Gastrocnemius medialis (tissue), 4 donors: Measurements from ENCODE around the gene RNASEH1. TPM values are rescaled to one million over a fixed set of nuclear protein-coding genes. Genes with fewer than 3 reads are reported as not detected.

ENCODE experiments used
- ATAC-seq, 2 donors: fragments of 150-250 bp; one replicate each; pipeline ENCODE4 v1.9.1; 2016
- DNase-seq, 2 donors: peaks; one replicate each; pipeline ENCODE4 v3.0.0-alpha.2; 2019
- H3K27ac ChIP-seq, 4 donors: fragments of 200-600 bp; sonication (generic); 1 replicate in 1 of 4; 2 replicates in 3 of 4; pipeline ENCODE4 v1.5.1; 2016 to 2018; ENCODE audit warnings: mild to moderate bottlenecking in 2 of 4, moderate library complexity in 1 of 4
- H3K27me3 ChIP-seq, 3 donors: fragments of 200-600 bp; sonication (generic) in 2 of 3; 1 replicate in 1 of 3; 2 replicates in 2 of 3; pipeline versions ENCODE4 v1.5.1 to v1.6.0; 2016 to 2019; ENCODE audit warnings: mild to moderate bottlenecking in 1 of 3, moderate library complexity in 1 of 3
- H3K36me3 ChIP-seq, 2 donors: fragments of 200-600 bp; sonication (generic) in 1 of 2; one replicate each; pipeline ENCODE4 v1.5.1; 2017 to 2018
- H3K4me1 ChIP-seq, 2 donors: fragments of 200-600 bp; sonication (generic) in 1 of 2; one replicate each; pipeline ENCODE4 v1.5.1; 2016 to 2017; ENCODE audit warnings: mild to moderate bottlenecking in 2 of 2
- H3K4me3 ChIP-seq, 4 donors: fragments of 200-600 bp; sonication (generic) in 3 of 4; 1 replicate in 1 of 4; 2 replicates in 3 of 4; pipeline ENCODE4 v1.5.1; 2016 to 2019; ENCODE audit warnings: mild to moderate bottlenecking in 2 of 4
- H3K9me3 ChIP-seq, 3 donors: fragments of 200-600 bp; sonication (generic) in 2 of 3; 1 replicate in 1 of 3; 2 replicates in 2 of 3; pipeline ENCODE4 v1.5.1; 2016 to 2019
- POLR2A ChIP-seq, 2 donors: fragments of 450-650 bp; IDR thresholded peaks; one replicate each; pipeline ENCODE4 v1.6.1; 2017; ENCODE audit warnings: antibody characterized with exemption in 2 of 2, mild to moderate bottlenecking in 2 of 2, moderate library complexity in 2 of 2
- in situ Hi-C, 4 donors: fragments of 200-750 bp; cut with MboI; loops; one replicate each; pipeline versions ENCODE4 v1.15.0 to v1.8.0; 2017; ENCODE audit warnings: low sequenced_read_pairs in 4 of 4
- intact Hi-C: fragments of 100-400 bp; cut with DNase I; formaldehyde crosslinking; loops from one replicate; pipeline ENCODE4 v1.15.1; 2023; ENCODE audit warnings: low total_unique reads
- total RNA-seq, 4 donors: library from RNA; depleted of rRNA; stranded (reverse); fragments of >200 nt; gene quantifications; one replicate each; pipeline versions ENCODE4 v1.1.0 to v1.2.3, GENCODE V29; 2016
- TF ChIP-seq, protein P1 (sequence below), 5 experiments: fragments of 450-650 bp in 3 of 5; fragments of 200-600 bp in 2 of 5; sonication (generic) in 2 of 5; IDR thresholded peaks in 4 of 5; conservative IDR thresholded peaks in 1 of 5; 1 replicate in 4 of 5; 2 replicates in 1 of 5; pipeline ENCODE4 v1.5.1; 2016 to 2019; ENCODE audit warnings: antibody characterized with exemption in 5 of 5, mild to moderate bottlenecking in 3 of 5, moderate library complexity in 3 of 5

Gene RNASEH1
- total RNA-seq, 4 donors from 2014 or later: 20.6 to 27.4 (median 23.6) TPM

GRCh38 chr2:3585261-3586109 is 27.4 kb upstream of the RNASEH1 start:
- Histone ChIP-seq H3K27me3 (no peaks in the 10 kb centered on the region), H3K4me1 (peaks cover 4 to 7% of the 10 kb centered on the region in 2 donors), H3K4me3 (peak overlapping the region in 2 of 4 donors; percentile 8 to 27), H3K9me3 (no peaks in the 10 kb centered on the region), H3K36me3 (peaks cover 0 to 17% of the 10 kb centered on the region in 2 donors), H3K27ac (peak overlapping the region; percentile 50 to 69 (median 58))
- in situ Hi-C loops: no loop called here
- TF ChIP-seq, protein P1, sequence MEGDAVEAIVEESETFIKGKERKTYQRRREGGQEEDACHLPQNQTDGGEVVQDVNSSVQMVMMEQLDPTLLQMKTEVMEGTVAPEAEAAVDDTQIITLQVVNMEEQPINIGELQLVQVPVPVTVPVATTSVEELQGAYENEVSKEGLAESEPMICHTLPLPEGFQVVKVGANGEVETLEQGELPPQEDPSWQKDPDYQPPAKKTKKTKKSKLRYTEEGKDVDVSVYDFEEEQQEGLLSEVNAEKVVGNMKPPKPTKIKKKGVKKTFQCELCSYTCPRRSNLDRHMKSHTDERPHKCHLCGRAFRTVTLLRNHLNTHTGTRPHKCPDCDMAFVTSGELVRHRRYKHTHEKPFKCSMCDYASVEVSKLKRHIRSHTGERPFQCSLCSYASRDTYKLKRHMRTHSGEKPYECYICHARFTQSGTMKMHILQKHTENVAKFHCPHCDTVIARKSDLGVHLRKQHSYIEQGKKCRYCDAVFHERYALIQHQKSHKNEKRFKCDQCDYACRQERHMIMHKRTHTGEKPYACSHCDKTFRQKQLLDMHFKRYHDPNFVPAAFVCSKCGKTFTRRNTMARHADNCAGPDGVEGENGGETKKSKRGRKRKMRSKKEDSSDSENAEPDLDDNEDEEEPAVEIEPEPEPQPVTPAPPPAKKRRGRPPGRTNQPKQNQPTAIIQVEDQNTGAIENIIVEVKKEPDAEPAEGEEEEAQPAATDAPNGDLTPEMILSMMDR (IDR thresholded peaks at IDR 0.05 in 4 of 5, conservative IDR thresholded peaks at IDR 0.05 in 1 of 5): no peak
- peak; percentile 56 to 85 for ATAC-seq
- DNase-seq: peak in 1 of 2 donors; percentile 25
- intact Hi-C loops: no loop called here

GRCh38 chr2:3584608-3585260 is 26.6 kb upstream of the RNASEH1 start:
- no peaks in the 10 kb centered on the region for H3K9me3 ChIP-seq
- peak overlapping the region in 2 of 4 donors; percentile 8 to 27 for H3K4me3 ChIP-seq
- DNase-seq (no peak), ATAC-seq (no peak)
- intact Hi-C loops (no loop called here), in situ Hi-C loops (no loop called here)
- no peaks in the 10 kb centered on the region for H3K27me3 ChIP-seq
- peaks cover 0 to 24% of the 10 kb centered on the region in 2 donors for H3K36me3 ChIP-seq
- TF ChIP-seq, protein P1 (IDR thresholded peaks at IDR 0.05 in 4 of 5, conservative IDR thresholded peaks at IDR 0.05 in 1 of 5): no peak
- TF ChIP-seq POLR2A (IDR thresholded peaks at IDR 0.05): no peak
- H3K4me1 ChIP-seq: peaks cover 4 to 7% of the 10 kb centered on the region in 2 donors
- H3K27ac ChIP-seq: peak overlapping the region; percentile 50 to 69 (median 58)

- Histone ChIP-seq H3K27me3 (no peaks in the 10 kb centered on the region), H3K4me3 (no peak overlapping the region), H3K27ac (peak overlapping the region in 3 of 4 donors; percentile 54 to 69 (median 61)), H3K36me3 (peaks cover 0 to 31% of the 10 kb centered on the region in 2 donors), H3K9me3 (no peaks in the 10 kb centered on the region), H3K4me1 (peaks cover 4 to 7% of the 10 kb centered on the region in 2 donors)
- TF ChIP-seq POLR2A (IDR thresholded peaks at IDR 0.05): no peak
- TF ChIP-seq, protein P1 (IDR thresholded peaks at IDR 0.05 in 4 of 5, conservative IDR thresholded peaks at IDR 0.05 in 1 of 5): no peak
- in situ Hi-C loops: no loop called here
- no peak for ATAC-seq
- intact Hi-C loops: no loop called here
- no peak for DNase-seq
Observed at GRCh38 chr2:3584076-3584475, 25.9 kb upstream of the RNASEH1 start.

GRCh38 chr2:3581367-3582262 is 23.5 kb upstream of the RNASEH1 start:
- DNase-seq (no peak), ATAC-seq (no peak)
- H3K9me3 ChIP-seq: no peaks in the 10 kb centered on the region
- H3K27ac ChIP-seq: no peak overlapping the region
- no peak overlapping the region for H3K4me3 ChIP-seq
- intact Hi-C loops: no loop called here
- H3K4me1 ChIP-seq: peaks cover 16 to 25% of the 10 kb centered on the region in 2 donors
- H3K27me3 ChIP-seq: no peaks in the 10 kb centered on the region
- no peak for TF ChIP-seq POLR2A (IDR thresholded peaks at IDR 0.05)
- H3K36me3 ChIP-seq: peaks cover 4 to 54% of the 10 kb centered on the region in 2 donors
- in situ Hi-C loops: no loop called here
